ENCODE data around the gene HMOX1.
"Not testable (repeated sequence)": the region's sequence is repeated elsewhere in the genome, so short reads cannot be mapped to it uniquely, and the experiment has no call there.

HMOX1 gene

GRCh38 chr22:35381424-35382009 lies 621 bp downstream of the HMOX1 start:
- DNase-seq: no peak

GRCh38 chr22:35383679-35384071 lies 2.8 kb downstream of the HMOX1 start:
- DNase-seq: no peak

- DNase-seq: no peak
Measured at GRCh38 chr22:35384527-35384926, 3.6 kb downstream of the HMOX1 start.

- DNase-seq: no peak
Measured at GRCh38 chr22:35384975-35385588, 4.2 kb downstream of the HMOX1 start.

GRCh38 chr22:35386670-35387288 lies 5.9 kb downstream of the HMOX1 start:
- no peak for DNase-seq

GRCh38 chr22:35390933-35391332 lies 10.0 kb downstream of the HMOX1 start:
- no peak for DNase-seq

GRCh38 chr22:35392357-35392756 lies 11.5 kb downstream of the HMOX1 start:
- DNase-seq: no peak

- DNase-seq: no peak
Measured at GRCh38 chr22:35393116-35394010, 12.5 kb downstream of the HMOX1 start.

- no peak for DNase-seq
Measured at GRCh38 chr22:35394011-35394312, 13.1 kb downstream of the HMOX1 start.

GRCh38 chr22:35394810-35395563 lies 14.1 kb downstream of the HMOX1 start:
- no peak for DNase-seq

GRCh38 chr22:35396622-35397021 lies 15.7 kb downstream of the HMOX1 start:
- not testable (repeated sequence) for DNase-seq

GRCh38 chr22:35397095-35397904 lies 16.4 kb downstream of the HMOX1 start:
- DNase-seq: no peak

GRCh38 chr22:35398591-35398973 lies 17.7 kb downstream of the HMOX1 start:
- DNase-seq: no peak

- DNase-seq: no peak
Measured at GRCh38 chr22:35399114-35399677, 18.3 kb downstream of the HMOX1 start.

- peak; percentile 96 for DNase-seq
Measured at GRCh38 chr22:35399678-35400500, 19.0 kb downstream of the HMOX1 start, which contains the start of gene MCM5. MCM5 (plus strand) TSS chr22:35400140; CDS start chr22:35400439, 299 bp downstream.

- no peak for DNase-seq
Measured at GRCh38 chr22:35400501-35400790, 19.6 kb downstream of the HMOX1 start.

- no peak for DNase-seq
Measured at GRCh38 chr22:35401863-35402262, 21.0 kb downstream of the HMOX1 start.

- no peak for DNase-seq
Measured at GRCh38 chr22:35403356-35403755, 22.5 kb downstream of the HMOX1 start.

- DNase-seq: no peak
Measured at GRCh38 chr22:35404176-35404575, 23.3 kb downstream of the HMOX1 start.

- DNase-seq: no peak
Measured at GRCh38 chr22:35406443-35406842, 25.5 kb downstream of the HMOX1 start.

- DNase-seq: no peak
Measured at GRCh38 chr22:35407362-35407761, 26.5 kb downstream of the HMOX1 start.
